DMS153 treated with DMSO at 0.1 percent for 48 hours (cell line): ENCODE measurements around the gene AACS.
A peak's percentile ranks its signal among the peaks of the same experiment; 100 is the strongest.

Source experiments
- DNase-seq: peaks from one replicate; lab custom pipeline; 2025; ENCODE audit not compliant: unreplicated experiment; lab: John Stamatoyannopoulos, UW

AACS gene

DNA sequence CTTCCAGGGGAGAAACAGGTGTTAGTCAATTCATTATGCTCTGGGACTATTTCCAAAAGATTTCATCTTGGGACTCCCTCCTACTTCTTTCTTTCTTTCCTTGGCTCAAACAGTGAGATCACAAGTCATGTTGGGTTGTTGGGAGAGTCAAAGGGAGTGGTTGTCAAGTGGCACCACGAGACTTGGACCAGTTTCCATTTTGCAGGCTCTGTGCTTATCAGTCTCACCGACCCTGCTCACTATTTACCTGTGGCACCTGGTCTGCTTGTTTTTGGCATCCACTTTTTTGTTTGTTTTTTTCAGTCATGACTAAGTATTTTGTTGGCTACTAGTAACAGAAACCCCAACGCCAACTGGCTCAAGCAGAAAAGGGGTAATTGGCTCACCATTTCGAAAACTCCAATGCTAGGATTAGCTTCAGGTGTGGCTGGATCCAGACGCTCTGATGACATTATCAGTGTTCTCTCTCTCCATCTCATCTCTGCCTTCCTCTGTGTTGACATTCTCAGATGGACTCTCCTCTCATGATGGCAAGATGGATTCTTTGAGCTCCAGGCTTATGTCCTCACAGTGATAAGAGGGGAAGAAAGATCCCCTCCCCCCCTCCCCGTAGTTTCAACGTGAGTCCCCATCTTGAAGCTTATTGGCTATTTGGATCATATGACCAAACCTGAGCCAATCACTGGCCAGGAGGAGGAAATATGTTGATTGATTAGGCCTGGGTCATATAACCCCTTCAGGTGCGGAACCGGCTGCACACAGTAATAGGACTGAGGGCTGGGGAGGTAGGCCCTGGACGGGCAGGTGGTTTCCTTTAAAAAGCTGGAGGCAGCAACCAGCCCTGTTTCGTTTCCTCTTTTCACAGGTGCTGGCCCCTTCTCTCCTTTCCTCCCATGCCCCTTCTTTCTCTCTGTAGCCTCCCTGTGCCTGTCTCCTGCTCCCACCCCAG lies 84.2 kb downstream of the AACS start:
- peak; percentile 92 for DNase-seq

DNA sequence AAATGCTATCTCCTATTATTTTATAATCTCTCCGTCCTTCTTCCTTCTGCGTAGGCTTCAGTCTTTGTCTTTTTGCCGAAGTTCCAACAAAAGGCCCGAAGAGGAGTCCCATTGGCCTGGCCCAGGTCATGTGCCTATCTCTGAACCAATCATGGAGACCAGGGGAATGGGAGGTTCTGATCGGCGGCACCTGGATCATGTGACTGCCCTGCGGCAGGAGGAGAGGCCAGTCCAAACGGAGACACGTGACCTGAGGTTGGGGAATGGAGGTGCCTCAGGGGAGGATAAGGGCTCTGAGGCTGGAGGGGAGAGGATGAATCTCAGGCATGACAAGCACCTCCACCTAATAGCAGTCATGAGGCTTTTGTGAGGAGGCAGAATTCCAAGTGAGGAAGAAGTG lies 86.0 kb downstream of the AACS start:
- DNase-seq: no peak

DNA sequence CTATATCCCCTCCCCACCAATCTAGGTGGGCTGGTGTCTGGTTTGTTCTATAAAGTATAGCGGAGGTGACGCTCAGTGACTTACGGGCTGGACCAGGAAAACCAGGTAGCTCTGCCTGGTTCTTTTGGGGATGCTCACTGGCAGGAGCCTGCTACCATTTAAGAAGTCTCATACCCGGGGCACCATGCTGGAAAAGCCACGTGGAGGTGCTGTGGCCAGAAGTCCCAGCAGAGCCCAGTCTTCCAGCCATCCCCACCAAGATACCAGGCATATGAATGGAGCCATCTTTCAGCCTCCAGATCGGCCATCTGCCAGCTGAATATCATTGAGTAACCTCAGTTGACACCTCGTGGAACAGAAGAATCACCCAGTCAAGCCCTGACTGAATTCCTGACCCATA lies 87.2 kb downstream of the AACS start:
- no peak for DNase-seq

DNA sequence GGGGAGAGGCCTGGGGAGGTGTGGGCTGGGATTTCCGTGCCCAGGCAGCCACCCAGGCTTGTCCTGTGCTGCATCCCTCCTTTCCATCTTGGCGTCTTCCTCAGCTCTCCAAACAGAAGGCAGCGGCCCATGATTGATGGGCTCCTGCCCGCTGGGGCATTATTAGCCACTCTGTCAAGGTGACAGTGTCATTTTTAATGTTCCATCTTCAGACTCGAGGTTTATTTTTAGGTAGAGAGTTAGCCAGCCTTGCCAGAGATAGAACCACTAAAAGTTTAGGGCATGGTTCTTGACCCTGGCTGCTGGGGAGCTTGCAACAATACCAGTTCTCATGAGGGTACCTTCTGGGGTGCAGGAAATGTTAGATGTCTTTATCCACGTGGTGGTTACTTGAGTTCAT lies 90.1 kb downstream of the AACS start:
- DNase-seq: no peak

DNA sequence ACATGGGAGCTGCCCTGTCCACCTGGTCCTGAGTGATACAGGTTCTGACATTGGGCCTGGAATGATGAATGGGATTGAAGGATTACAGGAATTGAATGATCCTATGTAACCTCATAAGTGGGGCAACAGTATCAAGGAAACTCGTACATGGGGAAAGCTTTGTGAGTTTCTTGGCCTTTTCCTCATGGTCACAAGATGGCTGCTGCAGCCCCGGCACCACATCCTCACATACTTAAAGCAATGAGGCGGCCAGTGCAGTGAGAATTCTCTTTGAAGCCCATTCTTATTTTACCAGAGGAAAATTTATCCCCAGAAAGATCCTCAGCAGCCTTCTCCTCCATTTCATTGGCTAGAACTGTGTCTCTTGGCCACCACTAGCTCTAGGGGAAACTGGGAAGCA lies 91.9 kb downstream of the AACS start:
- no peak for DNase-seq

DNA sequence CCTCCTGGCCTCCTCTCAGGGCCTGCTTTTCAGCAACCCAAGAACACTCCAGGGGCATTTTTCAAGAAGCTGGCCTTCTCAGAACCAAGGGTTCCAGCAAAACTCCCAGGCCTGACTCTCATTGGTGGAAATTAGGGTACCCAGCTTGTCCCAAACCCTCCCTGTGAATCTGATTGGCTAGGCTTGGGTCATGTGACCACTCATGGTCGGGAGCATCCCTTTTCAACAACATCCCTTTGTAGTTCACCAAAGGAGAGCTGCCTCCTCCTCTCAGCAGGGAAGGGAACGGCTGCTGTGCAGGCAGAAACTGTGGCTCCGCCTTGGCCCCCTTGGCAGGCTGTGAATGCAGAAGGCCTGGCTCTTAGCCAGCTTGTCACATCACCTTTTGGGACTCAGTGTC lies 94.5 kb downstream of the AACS start:
- no peak for DNase-seq

DNA sequence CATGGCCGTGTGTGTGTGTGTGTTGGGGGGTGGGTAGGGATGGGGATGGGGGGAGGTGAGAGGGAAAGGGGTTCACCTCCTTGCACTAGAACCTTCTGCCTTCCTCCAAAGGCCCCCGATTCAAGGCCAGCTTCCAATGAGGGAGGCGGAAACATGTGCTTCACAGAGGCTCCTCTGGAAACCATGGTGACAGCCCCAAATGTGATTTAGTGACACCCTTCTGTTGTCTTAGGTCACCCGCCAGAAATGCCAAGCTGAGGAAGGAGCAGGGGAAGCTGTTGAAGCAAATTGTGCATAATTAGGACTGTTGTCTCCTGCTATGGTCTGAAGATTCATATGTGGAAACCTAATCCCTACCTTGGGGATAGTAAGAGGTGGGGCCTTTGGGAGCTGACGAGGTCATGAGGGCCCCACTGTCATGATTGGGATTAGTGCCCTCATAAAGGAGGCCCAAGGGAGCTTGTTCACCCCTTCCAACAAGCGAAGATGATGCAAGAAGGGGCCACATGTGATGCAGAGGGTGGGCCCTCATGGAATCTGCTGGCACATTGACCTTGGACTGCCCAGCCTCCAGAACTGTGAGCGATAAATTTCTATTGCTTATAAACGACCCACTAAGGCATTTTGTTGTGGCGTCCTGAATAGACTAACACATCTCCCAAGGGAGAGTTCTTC lies 95.2 kb downstream of the AACS start:
- DNase-seq: no peak

DNA sequence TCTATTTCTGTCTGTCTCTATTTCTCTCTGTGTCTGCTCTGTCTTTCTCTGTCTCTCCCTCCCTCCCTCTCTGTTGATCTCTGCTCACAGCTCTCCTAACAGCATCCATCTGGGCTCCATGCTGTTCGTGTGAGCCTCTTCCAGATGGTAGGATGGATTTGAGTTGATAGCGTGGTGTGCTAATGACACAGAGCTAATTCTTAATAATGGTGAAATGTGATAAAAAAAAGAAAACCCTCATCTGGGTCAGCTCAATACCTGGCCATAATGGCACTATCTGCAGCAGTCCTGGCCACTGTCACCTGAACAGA lies 96.4 kb downstream of the AACS start:
- DNase-seq: no peak

DNA sequence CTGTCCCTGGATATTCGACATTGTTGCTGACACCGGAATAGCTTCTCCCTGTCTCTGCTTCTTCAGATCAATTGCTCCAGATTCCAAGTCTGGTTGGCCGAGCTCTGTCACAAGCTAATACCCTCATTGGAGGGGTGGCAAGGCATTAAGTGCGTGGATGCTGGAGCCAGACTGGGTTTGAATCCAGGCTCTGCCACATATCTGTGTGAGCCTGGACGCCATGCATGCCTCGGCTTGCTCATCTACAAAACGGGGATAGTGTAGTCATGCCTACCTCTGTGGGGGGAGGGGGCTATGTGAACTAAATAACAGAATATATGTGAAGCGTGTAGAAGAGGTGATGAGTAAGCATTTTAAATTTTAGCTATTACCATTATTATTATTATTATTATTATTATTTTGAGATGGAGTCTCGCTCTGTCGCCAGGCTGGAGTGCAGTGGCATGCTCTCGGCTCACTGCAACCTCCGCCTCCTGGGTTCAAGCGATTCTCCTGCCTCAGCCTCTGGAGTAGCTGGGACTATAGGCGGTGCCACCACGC lies 97.3 kb downstream of the AACS start:
- DNase-seq: no peak

DNA sequence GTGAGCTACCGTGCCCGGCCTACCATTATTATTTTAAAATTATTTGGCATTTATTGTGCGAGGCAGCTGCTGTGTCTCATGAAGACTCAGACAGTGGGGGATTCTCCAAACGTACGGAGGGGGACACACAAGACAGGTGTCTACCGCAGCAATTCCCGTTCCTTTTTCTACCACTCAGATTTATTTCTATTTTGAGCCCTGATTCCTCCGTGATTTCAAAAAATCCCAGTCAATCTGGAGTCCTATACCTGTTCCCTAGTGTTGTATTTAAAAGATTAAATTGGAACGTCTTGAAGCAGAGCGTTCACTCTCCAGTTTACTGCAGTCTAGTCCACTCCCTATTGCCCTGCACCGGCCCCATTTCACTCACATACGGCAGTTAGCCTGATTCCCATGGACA lies 97.9 kb downstream of the AACS start:
- no peak for DNase-seq

DNA sequence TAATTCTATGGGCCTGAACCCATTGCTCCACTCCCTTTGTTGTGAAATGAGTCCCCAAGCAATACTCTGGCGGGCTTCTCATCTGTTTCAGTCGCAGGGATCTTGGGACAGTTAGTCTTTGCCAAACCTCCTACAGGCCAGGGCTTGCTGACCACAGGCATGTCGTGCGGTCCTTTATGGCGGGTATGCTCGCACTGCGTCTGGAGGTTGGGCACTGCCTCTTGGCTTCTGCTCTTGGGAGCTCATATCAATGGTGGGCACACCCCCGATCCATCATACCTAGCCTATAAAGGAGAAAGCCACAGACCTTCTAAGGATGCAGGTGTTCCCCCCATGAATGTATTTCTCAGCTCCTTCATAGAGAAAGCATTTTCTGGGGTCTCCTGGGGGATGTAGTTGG lies 99.3 kb downstream of the AACS start:
- DNase-seq: no peak

DNA sequence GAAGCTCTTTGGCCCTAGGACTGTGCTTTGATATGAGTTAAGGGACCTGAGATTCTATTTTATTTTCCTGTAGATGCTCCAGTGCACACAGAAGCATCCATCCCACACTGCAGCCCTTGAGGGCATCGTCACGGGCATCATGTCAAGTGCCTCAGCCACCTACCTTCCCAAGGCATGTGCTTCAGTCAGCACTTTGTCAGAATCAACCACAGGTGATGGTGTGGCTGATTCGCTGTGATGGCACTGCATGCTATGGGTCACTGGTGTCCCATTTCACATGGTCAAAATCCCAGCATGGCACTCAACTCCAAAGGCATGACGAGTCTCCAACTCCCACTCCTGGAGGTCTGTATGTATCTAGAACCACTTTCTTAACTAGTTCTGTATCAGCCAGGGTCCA lies 100.8 kb downstream of the AACS start:
- no peak for DNase-seq

DNA sequence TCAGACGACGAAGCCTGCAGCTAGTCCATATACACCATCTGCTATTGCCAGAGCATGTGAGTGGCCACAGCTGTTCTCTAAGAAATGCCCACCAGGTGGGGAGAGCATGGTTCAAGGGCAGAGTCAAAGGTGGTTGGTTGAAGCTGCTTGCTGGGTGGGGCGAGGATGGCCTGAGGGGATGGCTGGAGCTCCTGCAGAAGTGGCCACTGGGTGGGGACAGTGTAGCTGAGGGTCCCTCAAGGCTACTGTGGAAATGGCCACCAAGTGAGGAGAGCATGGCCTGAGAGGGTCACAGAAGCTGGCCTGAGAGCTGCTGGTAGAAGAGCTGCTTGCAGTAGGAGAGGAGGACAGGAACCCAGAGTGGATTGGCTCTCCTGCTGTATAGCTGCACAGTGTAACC lies 102.4 kb downstream of the AACS start:
- no peak for DNase-seq

DNA sequence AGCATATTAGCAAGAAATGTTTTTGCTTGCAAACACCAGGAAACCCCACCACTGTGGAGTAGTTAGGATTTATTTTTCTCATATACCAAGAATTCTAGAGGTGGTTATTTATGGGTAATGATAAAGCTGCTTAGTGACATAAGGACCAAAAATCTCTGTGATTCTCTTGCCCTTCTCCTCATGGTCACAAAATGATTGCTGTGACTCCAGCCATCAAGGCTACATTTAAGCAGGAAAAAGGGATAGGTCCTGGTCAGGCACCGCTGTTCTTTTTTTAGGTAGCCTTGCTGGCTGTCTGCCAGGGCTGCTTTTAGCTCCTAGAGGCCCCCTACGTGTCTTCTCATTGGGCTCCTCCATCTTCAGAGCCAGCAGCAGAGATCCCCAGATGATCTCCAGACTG lies 104.2 kb downstream of the AACS start:
- DNase-seq: no peak

DNA sequence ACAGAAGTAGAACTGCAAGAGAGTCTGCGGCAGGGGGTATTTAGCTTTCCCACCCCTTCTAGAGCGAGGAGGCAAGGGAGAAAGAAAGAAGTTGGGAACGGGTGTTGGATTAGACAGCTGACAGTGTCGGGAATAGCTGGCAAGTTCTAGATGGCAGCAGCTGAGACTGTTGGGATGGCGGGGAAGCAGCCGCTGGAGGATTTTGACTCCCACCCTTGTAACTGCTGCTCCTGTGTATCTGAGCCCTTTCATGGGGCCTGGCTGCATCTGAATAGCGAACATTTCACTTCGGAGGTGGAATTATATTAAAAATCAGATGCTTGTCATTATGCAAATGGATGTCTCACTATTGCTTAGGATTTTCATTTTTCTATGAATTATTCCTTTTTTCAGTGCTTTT lies 104.6 kb downstream of the AACS start:
- no peak for DNase-seq

DNA sequence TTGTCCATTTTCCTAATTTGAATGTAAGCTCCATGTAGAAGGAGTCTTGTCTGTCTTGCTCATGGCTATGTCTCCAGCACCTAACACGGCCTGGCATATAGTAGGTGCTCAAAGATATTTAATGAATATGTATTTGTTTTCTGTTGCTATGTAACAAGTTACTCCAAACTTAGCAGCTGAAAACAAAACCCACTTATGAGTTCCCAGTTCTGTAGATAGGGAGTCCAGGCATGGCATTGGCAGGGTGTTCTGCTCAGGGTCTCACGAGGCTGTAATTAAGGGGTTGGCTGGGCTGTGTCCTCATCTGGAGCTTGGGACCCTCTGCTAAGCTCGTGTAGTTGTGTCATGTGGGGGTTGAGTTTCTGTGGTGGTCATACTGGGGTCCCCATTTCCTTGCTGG lies 106.0 kb downstream of the AACS start:
- DNase-seq: no peak

DNA sequence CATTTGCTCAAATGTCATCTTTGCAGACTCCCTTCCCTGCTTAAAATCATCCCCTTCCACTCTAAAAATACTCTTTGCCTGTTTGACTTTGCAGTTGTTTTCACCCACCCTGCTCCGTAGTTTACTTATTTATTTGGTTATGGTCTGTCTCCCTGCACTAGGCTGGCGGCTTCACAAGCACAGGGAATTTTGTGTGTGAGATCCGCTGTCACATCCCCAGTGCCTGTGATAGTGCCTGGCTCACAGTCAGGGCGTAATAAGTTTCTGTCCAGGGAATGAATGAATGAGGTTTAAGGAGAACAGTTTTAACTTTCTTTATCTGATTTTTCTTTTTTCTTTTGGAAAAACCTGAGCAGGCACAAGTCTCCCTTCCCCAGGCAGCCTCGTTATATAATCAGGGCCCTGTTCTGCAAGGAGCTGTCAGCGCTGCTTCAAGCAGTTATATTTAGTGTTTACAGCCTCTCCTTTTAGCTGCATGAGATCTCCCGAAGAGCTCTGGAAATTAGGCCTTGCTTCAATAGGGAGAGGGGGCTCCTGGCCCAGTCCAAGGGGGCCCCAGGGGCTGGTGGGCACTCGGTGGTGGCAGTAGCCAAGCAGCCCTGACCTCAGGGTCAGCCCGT lies 107.1 kb downstream of the AACS start:
- no peak for DNase-seq

DNA sequence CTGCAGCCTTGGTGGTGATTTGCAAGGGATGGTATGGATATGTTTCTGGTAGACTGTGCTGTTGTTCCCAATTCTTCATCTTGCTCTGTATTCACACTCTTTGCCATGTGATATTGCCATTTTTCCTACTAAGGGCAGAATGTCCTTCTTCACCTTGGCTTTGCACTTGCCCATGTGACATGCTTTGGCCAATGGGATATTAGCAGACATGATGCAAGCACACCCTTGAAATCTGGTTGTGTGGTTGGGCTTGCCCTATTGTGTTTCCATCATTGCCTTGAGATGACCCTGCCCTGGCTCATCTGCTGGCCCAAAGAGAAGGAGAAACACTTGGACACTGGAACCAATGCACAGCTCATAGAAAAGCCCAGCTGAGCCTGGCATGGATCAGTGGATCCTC lies 110.3 kb downstream of the AACS start:
- DNase-seq: no peak

DNA sequence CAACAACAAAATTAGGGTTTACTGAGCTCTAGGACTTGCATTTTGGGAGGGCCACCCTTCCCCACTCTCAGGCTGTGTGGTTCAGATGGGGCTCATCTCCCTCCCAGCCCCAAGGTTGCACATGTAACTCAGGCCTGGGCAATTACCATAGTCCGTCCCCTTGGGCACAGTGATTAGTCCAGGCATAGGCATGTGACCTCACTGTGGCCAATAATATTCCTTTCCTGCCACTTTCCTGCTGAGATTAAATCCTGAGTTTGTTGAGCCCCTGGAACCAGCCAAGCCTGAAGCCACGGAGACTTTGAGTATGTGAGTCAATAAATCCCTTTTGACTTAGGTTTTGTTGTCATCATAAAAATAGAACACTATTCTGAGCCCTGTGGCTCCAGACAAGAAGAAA lies 113.0 kb downstream of the AACS start:
- DNase-seq: no peak

DNA sequence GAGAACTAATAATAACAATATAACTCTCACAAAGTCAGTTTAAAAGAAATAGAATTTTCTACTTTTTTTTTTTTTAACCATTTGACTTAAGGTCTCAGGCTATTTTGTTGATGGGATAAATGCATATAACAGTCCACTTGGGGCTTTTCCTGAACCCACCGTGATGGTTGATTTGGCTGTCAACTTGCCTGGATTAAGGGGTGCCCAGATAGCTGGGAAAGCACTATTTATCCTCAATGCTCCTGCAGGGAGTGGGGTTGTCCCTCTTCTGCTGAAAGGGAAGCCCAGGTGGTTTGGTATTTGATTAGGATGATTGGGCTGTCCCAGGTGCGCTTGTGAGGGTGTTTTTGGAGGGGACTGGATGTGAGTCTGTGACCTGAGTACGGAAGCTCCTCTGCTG lies 114.9 kb downstream of the AACS start:
- no peak for DNase-seq

DNA sequence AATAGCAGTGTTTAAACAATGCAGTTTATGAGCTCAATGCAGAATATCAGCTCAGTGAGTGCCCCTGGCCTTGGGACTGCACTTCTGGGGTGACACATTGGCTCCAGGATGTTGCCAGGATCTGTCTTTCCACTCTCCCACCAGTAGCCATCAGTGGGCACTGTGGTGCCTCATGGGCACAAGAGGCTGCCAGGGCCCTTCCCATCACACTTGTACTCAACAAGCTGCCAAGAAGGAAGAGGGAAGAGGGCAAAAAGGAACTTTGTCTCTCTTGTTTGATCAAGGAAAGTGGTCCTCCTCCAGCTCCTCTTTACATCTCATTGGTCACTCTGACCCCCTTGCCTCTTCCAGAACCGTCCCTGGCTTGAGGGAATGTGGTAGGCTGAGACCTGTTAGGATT lies 115.9 kb downstream of the AACS start:
- DNase-seq: no peak
